Measurements from ENCODE around the gene FOXC1. TPM values are rescaled to one million over a fixed set of nuclear protein-coding genes. Genes with fewer than 3 reads are reported as not detected.
A peak's percentile ranks its signal among the peaks of the same experiment; 100 is the strongest.

FOXC1 gene
- total and polyA plus RNA-seq, 2 of the 13 experiments (the other 11 are each of a cell fraction or from before 2014, with no cell fraction given): 0.44 to 0.55 TPM

DNA sequence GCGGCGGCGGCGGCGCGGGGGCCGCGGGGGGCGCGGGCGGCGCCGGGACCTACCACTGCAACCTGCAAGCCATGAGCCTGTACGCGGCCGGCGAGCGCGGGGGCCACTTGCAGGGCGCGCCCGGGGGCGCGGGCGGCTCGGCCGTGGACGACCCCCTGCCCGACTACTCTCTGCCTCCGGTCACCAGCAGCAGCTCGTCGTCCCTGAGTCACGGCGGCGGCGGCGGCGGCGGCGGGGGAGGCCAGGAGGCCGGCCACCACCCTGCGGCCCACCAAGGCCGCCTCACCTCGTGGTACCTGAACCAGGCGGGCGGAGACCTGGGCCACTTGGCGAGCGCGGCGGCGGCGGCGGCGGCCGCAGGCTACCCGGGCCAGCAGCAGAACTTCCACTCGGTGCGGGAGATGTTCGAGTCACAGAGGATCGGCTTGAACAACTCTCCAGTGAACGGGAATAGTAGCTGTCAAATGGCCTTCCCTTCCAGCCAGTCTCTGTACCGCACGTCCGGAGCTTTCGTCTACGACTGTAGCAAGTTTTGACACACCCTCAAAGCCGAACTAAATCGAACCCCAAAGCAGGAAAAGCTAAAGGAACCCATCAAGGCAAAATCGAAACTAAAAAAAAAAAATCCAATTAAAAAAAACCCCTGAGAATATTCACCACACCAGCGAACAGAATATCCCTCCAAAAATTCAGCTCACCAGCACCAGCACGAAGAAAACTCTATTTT lies 2.0 kb downstream of the FOXC1 start (continued):
- TF ChIP-seq, protein P1, sequence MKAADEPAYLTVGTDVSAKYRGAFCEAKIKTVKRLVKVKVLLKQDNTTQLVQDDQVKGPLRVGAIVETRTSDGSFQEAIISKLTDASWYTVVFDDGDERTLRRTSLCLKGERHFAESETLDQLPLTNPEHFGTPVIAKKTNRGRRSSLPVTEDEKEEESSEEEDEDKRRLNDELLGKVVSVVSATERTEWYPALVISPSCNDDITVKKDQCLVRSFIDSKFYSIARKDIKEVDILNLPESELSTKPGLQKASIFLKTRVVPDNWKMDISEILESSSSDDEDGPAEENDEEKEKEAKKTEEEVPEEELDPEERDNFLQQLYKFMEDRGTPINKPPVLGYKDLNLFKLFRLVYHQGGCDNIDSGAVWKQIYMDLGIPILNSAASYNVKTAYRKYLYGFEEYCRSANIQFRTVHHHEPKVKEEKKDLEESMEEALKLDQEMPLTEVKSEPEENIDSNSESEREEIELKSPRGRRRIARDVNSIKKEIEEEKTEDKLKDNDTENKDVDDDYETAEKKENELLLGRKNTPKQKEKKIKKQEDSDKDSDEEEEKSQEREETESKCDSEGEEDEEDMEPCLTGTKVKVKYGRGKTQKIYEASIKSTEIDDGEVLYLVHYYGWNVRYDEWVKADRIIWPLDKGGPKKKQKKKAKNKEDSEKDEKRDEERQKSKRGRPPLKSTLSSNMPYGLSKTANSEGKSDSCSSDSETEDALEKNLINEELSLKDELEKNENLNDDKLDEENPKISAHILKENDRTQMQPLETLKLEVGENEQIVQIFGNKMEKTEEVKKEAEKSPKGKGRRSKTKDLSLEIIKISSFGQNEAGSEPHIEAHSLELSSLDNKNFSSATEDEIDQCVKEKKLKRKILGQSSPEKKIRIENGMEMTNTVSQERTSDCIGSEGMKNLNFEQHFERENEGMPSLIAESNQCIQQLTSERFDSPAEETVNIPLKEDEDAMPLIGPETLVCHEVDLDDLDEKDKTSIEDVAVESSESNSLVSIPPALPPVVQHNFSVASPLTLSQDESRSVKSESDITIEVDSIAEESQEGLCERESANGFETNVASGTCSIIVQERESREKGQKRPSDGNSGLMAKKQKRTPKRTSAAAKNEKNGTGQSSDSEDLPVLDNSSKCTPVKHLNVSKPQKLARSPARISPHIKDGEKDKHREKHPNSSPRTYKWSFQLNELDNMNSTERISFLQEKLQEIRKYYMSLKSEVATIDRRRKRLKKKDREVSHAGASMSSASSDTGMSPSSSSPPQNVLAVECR (CRISPR knock-in tag; IDR thresholded peaks at IDR 0.05; ENCODE audit: borderline replicate concordance): peak; percentile 49; the same call in 1 of the 2 replicates
- TF ChIP-seq TARDBP (CRISPR knock-in tag; IDR thresholded peaks at IDR 0.05) (no peak), BHLHE40 (IDR thresholded peaks at IDR 0.05; ENCODE audit: low read length) (no peak), HES4 (CRISPR knock-in tag; IDR thresholded peaks at IDR 0.05; ENCODE audit: borderline replicate concordance) (no peak), RFXANK (CRISPR knock-in tag; IDR thresholded peaks at IDR 0.05) (no peak), SMAD1 (CRISPR knock-in tag; IDR thresholded peaks at IDR 0.05; ENCODE audit: borderline replicate concordance, low read depth) (no peak), ZNF17 (CRISPR knock-in tag; IDR thresholded peaks at IDR 0.05) (no peak), RNF2 (conservative IDR thresholded peaks at IDR 0.05; ENCODE audit: low read depth) (peak; percentile 33; the same call in 1 of the 2 replicates), DNMT3B (CRISPR knock-in tag; conservative IDR thresholded peaks at IDR 0.05) (no peak), ZNF12 (CRISPR knock-in tag; IDR thresholded peaks at IDR 0.05) (no peak), HMGA1 (CRISPR knock-in tag; conservative IDR thresholded peaks at IDR 0.05) (no peak), TCF7L2 (IDR thresholded peaks at IDR 0.05; ENCODE audit: low read depth, low read length) (no peak), JUNB (CRISPR knock-in tag; IDR thresholded peaks at IDR 0.05; ENCODE audit: borderline replicate concordance) (no peak), SRSF9 (IDR thresholded peaks at IDR 0.05; ENCODE audit: borderline replicate concordance, insufficient read depth, low read depth, low read length, poor library complexity, severe bottlenecking) (no peak), ZNF333 (CRISPR knock-in tag; IDR thresholded peaks at IDR 0.05; ENCODE audit: borderline replicate concordance) (no peak; the same call in 1 of the 2 replicates), NFKBIZ (CRISPR knock-in tag; IDR thresholded peaks at IDR 0.05) (no peak), ZNF101 (CRISPR knock-in tag; IDR thresholded peaks at IDR 0.05; ENCODE audit: borderline replicate concordance, low read depth) (no peak), ZNF367 (CRISPR knock-in tag; IDR thresholded peaks at IDR 0.05; ENCODE audit: borderline replicate concordance) (no peak), SMAD3 (CRISPR knock-in tag; IDR thresholded peaks at IDR 0.05) (no peak), ZBTB7B (CRISPR knock-in tag; IDR thresholded peaks at IDR 0.05) (no peak)
- TF ChIP-seq, protein P2, sequence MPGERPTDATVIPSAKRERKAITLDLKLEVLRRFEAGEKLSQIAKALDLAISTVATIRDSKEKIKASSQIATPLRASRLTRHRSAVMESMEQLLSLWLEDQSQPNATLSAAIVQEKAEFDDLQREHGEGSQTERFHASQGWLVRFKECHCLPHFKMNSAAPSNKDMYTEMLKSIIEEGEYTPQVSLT (CRISPR knock-in tag; IDR thresholded peaks at IDR 0.05; ENCODE audit: borderline replicate concordance, low read depth): no peak
- TF ChIP-seq, protein P3, sequence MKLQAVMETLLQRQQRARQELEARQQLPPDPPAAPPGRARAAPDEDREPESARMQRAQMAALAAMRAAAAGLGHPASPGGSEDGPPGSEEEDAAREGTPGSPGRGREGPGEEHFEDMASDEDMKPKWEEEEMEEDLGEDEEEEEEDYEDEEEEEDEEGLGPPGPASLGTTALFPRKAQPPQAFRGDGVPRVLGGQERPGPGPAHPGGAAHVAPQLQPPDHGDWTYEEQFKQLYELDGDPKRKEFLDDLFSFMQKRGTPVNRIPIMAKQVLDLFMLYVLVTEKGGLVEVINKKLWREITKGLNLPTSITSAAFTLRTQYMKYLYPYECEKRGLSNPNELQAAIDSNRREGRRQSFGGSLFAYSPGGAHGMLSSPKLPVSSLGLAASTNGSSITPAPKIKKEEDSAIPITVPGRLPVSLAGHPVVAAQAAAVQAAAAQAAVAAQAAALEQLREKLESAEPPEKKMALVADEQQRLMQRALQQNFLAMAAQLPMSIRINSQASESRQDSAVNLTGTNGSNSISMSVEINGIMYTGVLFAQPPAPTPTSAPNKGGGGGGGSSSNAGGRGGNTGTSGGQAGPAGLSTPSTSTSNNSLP (IDR thresholded peaks at IDR 0.05; ENCODE audit: low read depth, low read length): no peak
- TF ChIP-seq, protein P4, sequence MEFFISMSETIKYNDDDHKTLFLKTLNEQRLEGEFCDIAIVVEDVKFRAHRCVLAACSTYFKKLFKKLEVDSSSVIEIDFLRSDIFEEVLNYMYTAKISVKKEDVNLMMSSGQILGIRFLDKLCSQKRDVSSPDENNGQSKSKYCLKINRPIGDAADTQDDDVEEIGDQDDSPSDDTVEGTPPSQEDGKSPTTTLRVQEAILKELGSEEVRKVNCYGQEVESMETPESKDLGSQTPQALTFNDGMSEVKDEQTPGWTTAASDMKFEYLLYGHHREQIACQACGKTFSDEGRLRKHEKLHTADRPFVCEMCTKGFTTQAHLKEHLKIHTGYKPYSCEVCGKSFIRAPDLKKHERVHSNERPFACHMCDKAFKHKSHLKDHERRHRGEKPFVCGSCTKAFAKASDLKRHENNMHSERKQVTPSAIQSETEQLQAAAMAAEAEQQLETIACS (CRISPR knock-in tag; IDR thresholded peaks at IDR 0.05): no peak

All from HepG2 (cell line).